SIG-M5 (cell line): Measurements from ENCODE around the gene PDAP1.
"Not testable (repeated sequence)": the region's sequence is repeated elsewhere in the genome, so short reads cannot be mapped to it uniquely, and the experiment has no call there.

Source experiments
- DNase-seq: peaks from one replicate; lab custom pipeline; 2025; lab: John Stamatoyannopoulos, UW

Gene PDAP1

GRCh38 chr7:99408379-99409191 is at the start of gene PDAP1, which contains the start of gene BUD31:
Gene PDAP1, minus strand, starts transcription at chr7:99408597. Its CDS starts 49 bp downstream, at chr7:99408548.
Gene BUD31, plus strand, starts transcription at chr7:99408969. Its CDS starts 2,124 bp downstream, at chr7:99411093.
- DNase-seq, result peak; percentile 73

- no peak for DNase-seq
Measured at GRCh38 chr7:99457650-99458493, 49.5 kb upstream of the PDAP1 start.

GRCh38 chr7:99457050-99457649 is 48.8 kb upstream of the PDAP1 start:
- DNase-seq, result no peak

GRCh38 chr7:99456288-99456687 is 47.9 kb upstream of the PDAP1 start:
- no peak for DNase-seq

- DNase-seq, result no peak
Measured at GRCh38 chr7:99455874-99456273, 47.5 kb upstream of the PDAP1 start.

- no peak for DNase-seq
Measured at GRCh38 chr7:99453105-99453504, 44.7 kb upstream of the PDAP1 start.

GRCh38 chr7:99452541-99452940 is 44.1 kb upstream of the PDAP1 start:
- no peak for DNase-seq

GRCh38 chr7:99451936-99452335 is 43.5 kb upstream of the PDAP1 start:
- no peak for DNase-seq

- no peak for DNase-seq
Measured at GRCh38 chr7:99449326-99449725, 40.9 kb upstream of the PDAP1 start.

- DNase-seq, result no peak
Measured at GRCh38 chr7:99448855-99449254, 40.5 kb upstream of the PDAP1 start.

- no peak for DNase-seq
Measured at GRCh38 chr7:99447943-99448342, 39.5 kb upstream of the PDAP1 start.

- no peak for DNase-seq
Measured at GRCh38 chr7:99446096-99446495, 37.7 kb upstream of the PDAP1 start.

- DNase-seq, result no peak
Measured at GRCh38 chr7:99440195-99440594, 31.8 kb upstream of the PDAP1 start.

- DNase-seq, result peak; percentile 20
Measured at GRCh38 chr7:99438573-99439480, 30.4 kb upstream of the PDAP1 start, which contains the start of the genes CPSF4 and PTCD1. Gene CPSF4, plus strand, starts transcription at chr7:99438943. Its CDS starts 140 bp downstream, at chr7:99439083. Gene PTCD1, minus strand, starts transcription at chr7:99438798. Its CDS starts 3,556 bp downstream, at chr7:99435242.

GRCh38 chr7:99437946-99438572 is 29.7 kb upstream of the PDAP1 start:
- DNase-seq, result no peak

GRCh38 chr7:99433158-99433557 is 24.8 kb upstream of the PDAP1 start:
- no peak for DNase-seq

- DNase-seq, result not testable (repeated sequence)
Measured at GRCh38 chr7:99431756-99432540, 23.6 kb upstream of the PDAP1 start.

GRCh38 chr7:99429756-99430155 is 21.4 kb upstream of the PDAP1 start:
- no peak for DNase-seq

GRCh38 chr7:99428972-99429566 is 20.7 kb upstream of the PDAP1 start:
- no peak for DNase-seq
